A549 (cell line): ENCODE results near the gene ATP10B.

Source experiments
- CEBPB ChIP-seq, 2 experiments: fragments of >200 bp in 1 of 2; sonication (Bioruptor Twin) in 1 of 2; formaldehyde crosslinking in 1 of 2; IDR thresholded peaks; 2 replicates each; pipeline ENCODE4 v1.6.1; 2012 to 2016
- EP300 ChIP-seq, 2 experiments: fragments of >200 bp; sonication (Bioruptor Twin); formaldehyde crosslinking; IDR thresholded peaks; 2 replicates in 1 of 2; 3 replicates in 1 of 2; pipeline ENCODE4 v1.6.1; 2016 to 2017
- MAFK ChIP-seq: fragments of 450-650 bp; IDR thresholded peaks from 2 replicates; pipeline ENCODE4 v1.6.1; 2014; ENCODE audit not compliant: partially characterized antibody
- NFE2L2 ChIP-seq: fragments of 150-350 bp; conservative IDR thresholded peaks from 2 replicates; pipeline ENCODE4 v1.6.1; 2014; ENCODE audit warnings: low read length
- POLR2A ChIP-seq: IDR thresholded peaks from 2 replicates; pipeline ENCODE4 v1.6.1; 2012; ENCODE audit warnings: mild to moderate bottlenecking, low read length
- TF ChIP-seq, protein P1 (sequence below): fragments of >200 bp; sonication (Bioruptor Twin); formaldehyde crosslinking; IDR thresholded peaks from 3 replicates; pipeline ENCODE4 v1.5.1; 2016
- TF ChIP-seq, protein P2 (sequence below): IDR thresholded peaks from 2 replicates; pipeline ENCODE4 v1.6.1; 2012

GRCh38 chr5:160869989-160870521 lies 18.0 kb upstream of the ATP10B start:
- TF ChIP-seq CEBPB (IDR thresholded peaks at IDR 0.05) (no peak), EP300 (IDR thresholded peaks at IDR 0.05) (no peak), MAFK (no peak), NFE2L2 (no peak), POLR2A (no peak)
- TF ChIP-seq, protein P1, sequence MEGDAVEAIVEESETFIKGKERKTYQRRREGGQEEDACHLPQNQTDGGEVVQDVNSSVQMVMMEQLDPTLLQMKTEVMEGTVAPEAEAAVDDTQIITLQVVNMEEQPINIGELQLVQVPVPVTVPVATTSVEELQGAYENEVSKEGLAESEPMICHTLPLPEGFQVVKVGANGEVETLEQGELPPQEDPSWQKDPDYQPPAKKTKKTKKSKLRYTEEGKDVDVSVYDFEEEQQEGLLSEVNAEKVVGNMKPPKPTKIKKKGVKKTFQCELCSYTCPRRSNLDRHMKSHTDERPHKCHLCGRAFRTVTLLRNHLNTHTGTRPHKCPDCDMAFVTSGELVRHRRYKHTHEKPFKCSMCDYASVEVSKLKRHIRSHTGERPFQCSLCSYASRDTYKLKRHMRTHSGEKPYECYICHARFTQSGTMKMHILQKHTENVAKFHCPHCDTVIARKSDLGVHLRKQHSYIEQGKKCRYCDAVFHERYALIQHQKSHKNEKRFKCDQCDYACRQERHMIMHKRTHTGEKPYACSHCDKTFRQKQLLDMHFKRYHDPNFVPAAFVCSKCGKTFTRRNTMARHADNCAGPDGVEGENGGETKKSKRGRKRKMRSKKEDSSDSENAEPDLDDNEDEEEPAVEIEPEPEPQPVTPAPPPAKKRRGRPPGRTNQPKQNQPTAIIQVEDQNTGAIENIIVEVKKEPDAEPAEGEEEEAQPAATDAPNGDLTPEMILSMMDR, result no peak
- TF ChIP-seq, protein P2, sequence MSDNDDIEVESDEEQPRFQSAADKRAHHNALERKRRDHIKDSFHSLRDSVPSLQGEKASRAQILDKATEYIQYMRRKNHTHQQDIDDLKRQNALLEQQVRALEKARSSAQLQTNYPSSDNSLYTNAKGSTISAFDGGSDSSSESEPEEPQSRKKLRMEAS, result no peak
